GM19438 (cell line): ENCODE data around the gene KRT83.

Source experiments
- ATAC-seq: cut with Tn5 transposase; IDR thresholded peaks from one replicate; pipeline ENCODE4 v1.9.1; 2021; ENCODE audit warnings: low read depth; ENCODE audit not compliant: unreplicated experiment

KRT83 gene

DNA sequence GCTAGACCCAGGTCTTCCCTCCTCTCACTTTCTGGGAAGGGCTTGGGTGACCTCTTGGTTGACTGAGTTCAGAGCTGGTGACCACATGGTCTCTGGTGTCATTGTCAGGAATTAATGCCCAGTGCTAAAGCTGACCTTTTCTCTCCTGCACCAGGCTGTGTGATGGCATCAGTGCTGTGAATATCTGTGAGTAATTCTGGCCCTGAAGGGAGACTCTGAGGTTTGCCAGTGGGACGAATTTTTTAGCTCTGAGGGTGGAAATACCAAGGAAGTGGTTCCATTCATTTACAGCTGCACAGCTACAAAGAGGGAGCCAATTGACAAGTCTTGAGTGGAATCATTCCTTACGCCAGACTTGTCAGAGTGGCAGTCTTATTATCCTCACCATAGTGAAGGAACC is 53.0 kb downstream of the KRT83 start:
- ATAC-seq = no peak

DNA sequence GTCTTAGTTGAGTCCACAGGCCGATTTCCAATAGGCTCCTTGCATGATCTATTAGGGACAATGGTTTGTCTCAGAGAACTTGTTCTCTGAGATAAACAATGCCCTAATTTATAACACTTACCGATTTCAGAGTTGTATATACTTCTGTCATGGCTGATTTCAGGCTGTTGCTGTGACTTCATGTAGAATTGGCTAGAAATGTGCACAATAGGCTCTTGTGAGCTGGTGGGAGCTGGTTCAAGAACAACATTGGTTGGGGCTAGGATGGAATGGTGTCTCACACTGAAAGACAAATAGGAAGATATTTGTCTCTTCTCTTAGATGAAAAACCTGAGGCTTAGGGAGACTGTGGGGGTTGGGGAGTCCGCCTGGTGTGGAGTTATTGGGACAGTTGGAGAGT is 53.5 kb downstream of the KRT83 start:
- ATAC-seq = no peak

DNA sequence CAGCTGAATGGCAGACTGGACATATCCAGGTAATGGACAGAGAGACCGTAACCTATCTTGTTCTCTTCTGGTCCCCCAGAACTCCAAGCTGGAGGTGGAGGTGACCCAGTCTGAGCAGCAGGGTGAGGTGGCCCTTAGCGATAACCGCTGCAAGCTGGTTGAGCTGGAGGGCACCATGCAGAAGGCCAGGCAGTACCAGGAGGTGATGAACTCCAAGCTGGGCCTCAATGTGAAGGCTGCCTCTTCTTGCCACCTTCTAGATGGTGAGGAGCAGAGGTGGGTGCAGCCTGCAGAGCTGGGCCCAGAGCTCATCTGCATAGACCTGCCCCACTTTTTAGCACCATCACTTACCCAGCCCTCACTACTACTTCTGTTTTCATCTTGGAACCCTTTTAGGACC is 53.9 kb downstream of the KRT83 start:
- no peak for ATAC-seq

DNA sequence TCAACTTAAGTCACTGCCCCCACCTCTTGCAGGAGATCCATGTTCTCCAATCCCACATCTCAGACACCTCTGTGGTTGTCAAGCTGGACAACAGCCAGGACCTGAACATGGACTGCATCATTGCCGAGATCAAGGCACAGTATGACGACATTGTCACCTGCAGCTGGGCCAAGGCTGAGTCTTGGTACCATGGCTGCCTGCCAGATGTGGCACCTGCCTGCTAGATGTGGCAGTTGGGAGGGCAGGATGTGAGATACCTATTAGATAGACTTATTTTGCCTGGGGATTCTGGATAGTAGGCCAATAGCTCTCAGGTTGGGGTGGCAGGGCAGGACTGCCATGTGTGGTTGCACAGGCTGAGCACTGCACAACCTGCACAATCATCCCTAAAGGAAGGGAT is 54.7 kb downstream of the KRT83 start:
- no peak for ATAC-seq

DNA sequence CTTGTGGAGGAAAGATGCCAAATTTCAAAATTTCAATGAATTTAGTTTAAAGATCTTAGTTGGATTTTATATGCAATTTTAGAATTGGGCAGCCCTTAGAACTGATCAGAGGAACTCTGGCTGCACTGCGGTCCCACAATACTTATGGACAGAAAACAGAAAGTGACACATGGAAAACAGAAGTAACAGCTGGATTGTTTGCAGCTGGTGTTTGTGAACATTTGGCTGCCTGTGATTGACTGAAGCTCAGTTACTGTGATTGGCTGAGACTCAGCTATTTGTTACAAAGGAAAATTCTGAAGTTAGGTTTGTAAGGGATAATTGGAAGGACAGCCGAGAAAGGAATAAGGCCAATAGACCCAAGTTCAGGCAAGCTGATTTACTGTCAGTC is 56.8 kb downstream of the KRT83 start:
- ATAC-seq = no peak
